Motor neuron (in vitro differentiated cells): ENCODE results near the gene LRRK1. TPM values are rescaled to one million over a fixed set of nuclear protein-coding genes. Genes with fewer than 3 reads are reported as not detected.

ENCODE experiments used
- ATAC-seq, 8 experiments: fragments of 200-7000 bp; cut with Tn5 transposase; replicated peaks in 6 of 8; 2 replicates each; pipeline ENCODE4 v1.8.0; 2021; ENCODE audit warnings: mild to moderate bottlenecking in 8 of 8, moderate library complexity in 8 of 8
- H3K27ac ChIP-seq, 2 donors: fragments of 250-450 bp; sonication (Bioruptor Pico); 2 replicates each; pipeline ENCODE4 v1.9.0; 2021; ENCODE audit warnings: antibody characterized with exemption in 2 of 2, mild to moderate bottlenecking in 2 of 2, moderate library complexity in 1 of 2
- H3K4me1 ChIP-seq, 2 donors: fragments of 250-450 bp; sonication (Bioruptor Pico); replicated peaks in 1 of 2; 2 replicates each; pipeline ENCODE4 v1.6.1; 2021; ENCODE audit warnings: antibody characterized with exemption in 2 of 2, mild to moderate bottlenecking in 2 of 2, moderate library complexity in 1 of 2
- H3K4me3 ChIP-seq, 5 donors: fragments of 250-450 bp; sonication (Bioruptor Pico); 2 replicates each; pipeline ENCODE4 v1.9.0; 2021; ENCODE audit warnings: antibody characterized with exemption in 5 of 5, mild to moderate bottlenecking in 5 of 5, moderate library complexity in 4 of 5
- WGBS, 10 experiments: fragments of 450-650 bp; shearing (Covaris generic); methylation state at CpG; one replicate each; pipeline ENCODE4 v1.0.0; 2022; 5-methylcytosine and 5-hydroxymethylcytosine counted together
- in situ Hi-C, 9 experiments: fragments of 400-800 bp; cut with MboI; loops; one replicate each; pipeline ENCODE4 v1.15.0; 2021; ENCODE audit warnings: low sequenced_read_pairs in 9 of 9, low pct_unique_long_range_greater_than_20kb in 2 of 9; ENCODE audit not compliant: unreplicated experiment in 9 of 9
- total RNA-seq, 8 experiments: library from RNA; unstranded; fragments of 300-600 nt; gene quantifications; 2 replicates each; pipeline versions ENCODE4 v1.2.3 to v1.2.4, GENCODE V29; 2022

LRRK1 gene
- total RNA-seq, 8 experiments from 2014 or later = 0.18 to 21.0 (median 1.2) TPM

- no peak overlapping the region for H3K4me3 ChIP-seq
- ATAC-seq = no peak
- no peaks in the 10 kb centered on the region for H3K4me1 ChIP-seq
- in situ Hi-C loops = loop anchor here in 1 of 9 experiments (25.0 kb wide), 1 partner anchor 106 kb away; no protein-coding TSS in a partner anchor
- 40 to 94% (median 75%) methylated on average over 1 to 6 of the region's 8 CpGs; no CpG with 5 or more reads in 3 of the 10 experiments for WGBS, 10 experiments
- no peak overlapping the region for H3K27ac ChIP-seq
Observed at GRCh38 chr15:100905850-100906249, 13.3 kb upstream of the LRRK1 start.

- no peak overlapping the region for H3K27ac ChIP-seq
- in situ Hi-C loops = loop anchor here in 1 of 9 experiments (25.0 kb wide), 1 partner anchor 104 kb away; no protein-coding TSS in a partner anchor
- H3K4me1 ChIP-seq = no peaks in the 10 kb centered on the region
- H3K4me3 ChIP-seq = no peak overlapping the region
- ATAC-seq = no peak
- WGBS, 10 experiments = 45 to 100% (median 100%) methylated on average over 1 to 2 of the region's 6 CpGs; no CpG with 5 or more reads in 7 of the 10 experiments
Observed at GRCh38 chr15:100908466-100908865, 10.7 kb upstream of the LRRK1 start.

GRCh38 chr15:100909565-100909964 lies 9.6 kb upstream of the LRRK1 start:
- H3K4me1 ChIP-seq = no peaks in the 10 kb centered on the region
- peak in 2 of 8 experiments; percentile 71 to 83 for ATAC-seq
- no peak overlapping the region for H3K27ac ChIP-seq
- WGBS, 10 experiments = 20 to 83% (median 59%) methylated on average over 1 to 3 of the region's 4 CpGs; no CpG with 5 or more reads in 6 of the 10 experiments
- in situ Hi-C loops = loop anchor here in 1 of 9 experiments (25.0 kb wide), 1 partner anchor 103 kb away; no protein-coding TSS in a partner anchor
- H3K4me3 ChIP-seq = no peak overlapping the region

GRCh38 chr15:100909989-100910955 lies 8.9 kb upstream of the LRRK1 start:
- Histone ChIP-seq H3K4me1 (no peaks in the 10 kb centered on the region), H3K27ac (no peak overlapping the region), H3K4me3 (no peak overlapping the region)
- WGBS, 10 experiments = 0 to 90% (median 74%) methylated on average over 1 to 9 of the region's 12 CpGs; no CpG with 5 or more reads in 4 of the 10 experiments
- in situ Hi-C loops = loop anchor here in 1 of 9 experiments (25.0 kb wide), 1 partner anchor 102 kb away; no protein-coding TSS in a partner anchor
- ATAC-seq = no peak

GRCh38 chr15:100911086-100911485 lies 8.1 kb upstream of the LRRK1 start:
- ATAC-seq = no peak
- H3K27ac ChIP-seq = no peak overlapping the region
- no peaks in the 10 kb centered on the region for H3K4me1 ChIP-seq
- in situ Hi-C loops = loop anchor here in 1 of 9 experiments (25.0 kb wide), 1 partner anchor 101 kb away; no protein-coding TSS in a partner anchor
- WGBS, 10 experiments = 0 to 100% (median 89%) methylated on average over 1 to 7 of the region's 10 CpGs; no CpG with 5 or more reads in 1 of the 10 experiments
- H3K4me3 ChIP-seq = no peak overlapping the region

- WGBS, 10 experiments = 53 to 100% (median 58%) methylated on average over 1 to 4 of the region's 4 CpGs; no CpG with 5 or more reads in 5 of the 10 experiments
- no peak for ATAC-seq
- no peak overlapping the region for H3K4me3 ChIP-seq
- in situ Hi-C loops = loop anchor here in 1 of 9 experiments (25.0 kb wide), 1 partner anchor 98 kb away; no protein-coding TSS in a partner anchor
- H3K27ac ChIP-seq = no peak overlapping the region
- no peaks in the 10 kb centered on the region for H3K4me1 ChIP-seq
Observed at GRCh38 chr15:100913961-100914360, 5.2 kb upstream of the LRRK1 start.

- in situ Hi-C loops = loop anchor here in 1 of 9 experiments (25.0 kb wide), 1 partner anchor 97 kb away; no protein-coding TSS in a partner anchor
- WGBS, 10 experiments = 0 to 100% (median 53%) methylated on average over 1 to 5 of the region's 6 CpGs; no CpG with 5 or more reads in 1 of the 10 experiments
- peaks cover 0 to 5% of the 10 kb centered on the region in 2 donors for H3K4me1 ChIP-seq
- ATAC-seq = no peak
- H3K4me3 ChIP-seq = no peak overlapping the region
- no peak overlapping the region for H3K27ac ChIP-seq
Observed at GRCh38 chr15:100914876-100915275, 4.3 kb upstream of the LRRK1 start.

- ATAC-seq = peak; percentile 59 to 89 (median 83)
- Histone ChIP-seq H3K4me3 (peak overlapping the region in 4 of 5 donors; percentile 33 to 40 (median 36)), H3K4me1 (peaks cover 0 to 5% of the 10 kb centered on the region in 2 donors), H3K27ac (no peak overlapping the region)
- in situ Hi-C loops = loop anchor here in 1 of 9 experiments (25.0 kb wide), 1 partner anchor 94 kb away; no protein-coding TSS in a partner anchor
- 0 to 20% (median 8%) methylated on average over 3 to 18 of the region's 42 CpGs; no CpG with 5 or more reads in 2 of the 10 experiments for WGBS, 10 experiments
Observed at GRCh38 chr15:100918034-100918689, 995 bp upstream of the LRRK1 start.

GRCh38 chr15:100919481-100920405 lies 586 bp downstream of the LRRK1 start:
- H3K4me1 ChIP-seq = peaks cover 0 to 5% of the 10 kb centered on the region in 2 donors
- peak in 5 of 8 experiments; percentile 6 to 23 (median 17) for ATAC-seq
- in situ Hi-C loops = loop anchor here in 1 of 9 experiments (25.0 kb wide), 1 partner anchor 93 kb away; no protein-coding TSS in a partner anchor
- H3K27ac ChIP-seq = no peak overlapping the region
- H3K4me3 ChIP-seq = peak overlapping the region; percentile 18 to 40 (median 34)
- 0 to 43% (median 8%) methylated on average over 1 to 14 of the region's 80 CpGs; no CpG with 5 or more reads in 1 of the 10 experiments for WGBS, 10 experiments

GRCh38 chr15:100920516-100921135 lies 1.5 kb downstream of the LRRK1 start:
- 83 to 100% (median 87%) methylated on average over 2 to 5 of the region's 8 CpGs; no CpG with 5 or more reads in 5 of the 10 experiments for WGBS, 10 experiments
- Histone ChIP-seq H3K27ac (no peak overlapping the region), H3K4me1 (peaks cover 0 to 5% of the 10 kb centered on the region in 2 donors), H3K4me3 (no peak overlapping the region)
- ATAC-seq = no peak
- in situ Hi-C loops = loop anchor here in 1 of 9 experiments (25.0 kb wide), 1 partner anchor 92 kb away; no protein-coding TSS in a partner anchor
